Renal pelvis (tissue), 4 donors: ENCODE results near the gene PDE11A. TPM values are rescaled to one million over a fixed set of nuclear protein-coding genes. Genes with fewer than 3 reads are reported as not detected.
"Not testable (repeated sequence)": the region's sequence is repeated elsewhere in the genome, so short reads cannot be mapped to it uniquely, and the experiment has no call there.

Experiments used
- DNase-seq: peaks from one replicate; pipeline ENCODE4 v3.0.0-alpha.2; 2013
- polyA plus RNA-seq, 3 donors: library from polyadenylated mRNA; unstranded; fragments of 120-200 nt; gene quantifications; one replicate each; pipeline ENCODE4 v1.2.1, GENCODE V29; 2013; ENCODE audit not compliant: insufficient read length in 3 of 3

Gene PDE11A
- polyA plus RNA-seq, 3 donors, result 6.9 to 8.8 (median 8.3) TPM

GRCh38 chr2:177822941-177823340 is 249.6 kb downstream of the PDE11A start:
- no peak for DNase-seq

DNA sequence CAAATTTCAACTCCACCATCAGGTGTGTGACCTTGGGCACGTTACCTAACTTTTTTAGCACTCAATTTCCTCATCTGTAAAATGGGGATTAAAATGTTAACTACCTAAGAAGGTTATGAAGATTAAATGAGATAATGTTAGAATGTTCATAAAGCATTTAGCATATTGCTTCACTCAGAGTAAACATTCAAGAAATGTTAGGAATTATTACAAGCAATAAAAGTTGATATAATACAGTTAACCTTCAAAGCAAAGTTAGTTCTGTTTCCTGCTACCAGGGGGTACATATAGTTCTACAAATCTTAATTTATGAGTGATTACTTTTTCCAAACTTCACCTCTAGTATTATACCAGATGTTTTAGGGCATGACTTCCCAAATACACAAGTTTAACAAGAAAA is 254.2 kb downstream of the PDE11A start:
- no peak for DNase-seq

DNA sequence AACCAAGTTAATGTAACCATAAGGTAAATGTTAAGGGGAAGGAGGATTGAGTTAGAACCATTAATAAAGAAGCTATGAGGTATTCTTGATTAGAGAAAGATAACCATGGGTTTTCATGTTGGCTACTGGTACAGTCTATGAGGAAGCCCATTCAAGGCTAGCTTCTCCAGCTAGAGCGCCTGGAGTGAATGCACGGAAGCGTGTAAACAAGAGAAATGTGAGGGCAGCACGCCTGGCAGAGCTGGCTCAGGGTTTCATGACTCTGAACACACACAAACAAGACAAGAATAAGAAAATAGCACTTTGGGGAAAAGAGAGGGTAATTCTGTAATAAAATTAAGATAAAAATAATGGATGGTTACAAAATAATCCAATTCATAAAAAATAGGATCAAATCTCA is 255.3 kb downstream of the PDE11A start:
- no peak for DNase-seq

DNA sequence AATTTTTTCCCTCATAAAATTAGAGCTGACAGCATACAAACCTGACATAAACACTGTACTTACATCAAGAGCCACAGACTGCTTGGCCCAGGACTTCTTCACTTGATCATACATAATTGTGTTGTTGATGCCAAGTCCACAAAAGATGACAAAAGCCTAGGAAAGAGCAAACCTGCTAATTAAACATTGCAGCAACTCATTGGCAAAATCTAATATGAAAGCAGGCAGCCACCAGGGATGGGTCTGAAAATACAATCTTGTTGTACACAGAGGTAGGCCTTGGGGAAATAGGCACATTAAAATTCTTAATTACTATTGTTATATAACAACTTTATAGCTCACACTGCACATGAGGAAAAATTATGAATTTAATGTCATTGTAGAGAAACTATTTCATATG is 255.8 kb downstream of the PDE11A start:
- DNase-seq, result no peak

DNA sequence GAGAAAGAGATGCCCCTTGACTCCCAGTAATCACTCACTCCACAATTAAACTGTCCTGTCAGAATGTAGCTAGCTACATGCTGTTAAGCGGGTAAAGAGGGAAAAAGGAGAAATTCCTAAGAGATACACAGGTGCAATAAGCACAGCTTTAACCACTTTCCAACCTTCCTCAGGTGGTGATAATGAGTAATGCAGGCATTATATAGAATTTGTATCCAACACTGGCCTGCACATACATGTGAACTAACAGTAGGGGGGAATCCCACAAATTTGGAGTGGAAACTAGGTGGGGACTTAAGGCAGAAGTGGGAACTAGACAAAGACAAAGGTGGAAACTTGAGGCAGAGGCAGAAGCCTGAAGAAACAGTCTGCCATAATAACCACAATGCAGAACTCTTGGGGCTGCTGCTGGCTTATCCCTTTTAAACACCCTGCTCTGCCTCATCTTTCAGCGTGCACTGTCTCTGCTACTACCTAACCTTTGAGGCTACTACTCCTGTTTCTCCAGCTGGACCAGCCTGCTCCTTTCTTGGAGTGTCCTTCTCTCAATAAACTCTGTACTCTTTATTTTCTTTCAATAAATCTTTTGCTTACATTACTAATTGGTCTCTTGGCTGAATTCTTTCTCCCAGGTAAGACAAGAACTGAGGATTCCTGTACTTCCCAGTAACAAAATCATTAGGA is 259.7 kb downstream of the PDE11A start:
- DNase-seq, result no peak

DNA sequence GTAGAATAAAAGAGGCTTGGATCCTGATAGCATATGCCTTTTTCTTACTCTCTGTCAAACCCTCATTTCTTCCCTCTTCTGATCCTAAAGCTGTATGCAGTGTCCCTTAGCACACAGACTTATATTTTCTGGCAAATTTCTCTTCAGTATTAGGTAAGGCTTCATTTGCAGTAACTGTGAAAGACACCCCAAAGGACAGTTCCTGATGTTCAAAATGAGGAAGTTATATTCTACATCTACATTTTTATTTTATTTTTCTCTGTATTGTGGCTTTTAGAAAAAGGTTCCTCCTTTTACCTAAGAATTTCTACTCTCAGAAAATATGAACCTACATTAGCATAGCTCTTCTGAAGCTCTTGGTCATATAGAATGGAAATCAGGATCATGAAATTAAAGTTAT is 261.7 kb downstream of the PDE11A start:
- no peak for DNase-seq

- DNase-seq, result no peak
Measured at GRCh38 chr2:177808984-177809809, 263.4 kb downstream of the PDE11A start.

DNA sequence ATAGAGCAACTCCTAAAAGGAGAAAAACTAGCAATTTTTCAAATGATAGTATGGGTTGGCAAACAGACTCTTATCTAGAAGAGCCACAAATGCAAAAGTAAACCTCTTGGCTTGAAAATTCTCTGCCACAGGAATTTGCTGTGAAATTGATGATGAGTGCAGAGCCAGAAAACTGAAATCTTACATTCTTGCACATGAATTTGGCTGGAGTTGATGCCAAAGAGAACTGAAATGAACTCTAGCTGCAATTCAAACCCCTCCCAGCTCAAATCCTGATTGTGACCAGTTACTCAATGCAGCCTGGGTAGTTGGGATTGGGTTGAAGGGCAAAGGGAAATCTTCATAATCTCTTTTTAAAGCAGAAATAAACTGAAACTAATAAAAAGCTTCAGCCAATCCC is 266.6 kb downstream of the PDE11A start:
- DNase-seq, result no peak

- peak; percentile 22 for DNase-seq
Measured at GRCh38 chr2:177799531-177799930, 273.0 kb downstream of the PDE11A start.

DNA sequence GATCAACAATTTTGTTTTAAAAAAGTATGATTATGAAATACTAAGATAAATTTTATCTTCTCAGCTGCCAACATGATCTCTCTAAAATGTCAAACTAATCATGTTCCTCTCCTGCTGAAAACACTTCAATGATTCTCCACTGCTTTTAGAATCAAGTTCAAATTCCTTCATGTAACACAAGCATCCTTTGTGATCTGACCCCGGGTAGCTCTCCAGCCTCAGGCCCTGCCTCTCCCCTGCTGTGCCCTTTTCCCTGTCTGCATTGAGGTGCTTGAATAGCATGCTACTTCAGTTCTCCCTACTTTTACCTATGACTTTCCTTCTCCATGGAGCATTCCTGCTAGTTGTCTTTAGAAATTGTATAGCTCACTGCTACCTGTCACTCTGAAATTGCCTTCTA is 274.8 kb downstream of the PDE11A start:
- no peak for DNase-seq

DNA sequence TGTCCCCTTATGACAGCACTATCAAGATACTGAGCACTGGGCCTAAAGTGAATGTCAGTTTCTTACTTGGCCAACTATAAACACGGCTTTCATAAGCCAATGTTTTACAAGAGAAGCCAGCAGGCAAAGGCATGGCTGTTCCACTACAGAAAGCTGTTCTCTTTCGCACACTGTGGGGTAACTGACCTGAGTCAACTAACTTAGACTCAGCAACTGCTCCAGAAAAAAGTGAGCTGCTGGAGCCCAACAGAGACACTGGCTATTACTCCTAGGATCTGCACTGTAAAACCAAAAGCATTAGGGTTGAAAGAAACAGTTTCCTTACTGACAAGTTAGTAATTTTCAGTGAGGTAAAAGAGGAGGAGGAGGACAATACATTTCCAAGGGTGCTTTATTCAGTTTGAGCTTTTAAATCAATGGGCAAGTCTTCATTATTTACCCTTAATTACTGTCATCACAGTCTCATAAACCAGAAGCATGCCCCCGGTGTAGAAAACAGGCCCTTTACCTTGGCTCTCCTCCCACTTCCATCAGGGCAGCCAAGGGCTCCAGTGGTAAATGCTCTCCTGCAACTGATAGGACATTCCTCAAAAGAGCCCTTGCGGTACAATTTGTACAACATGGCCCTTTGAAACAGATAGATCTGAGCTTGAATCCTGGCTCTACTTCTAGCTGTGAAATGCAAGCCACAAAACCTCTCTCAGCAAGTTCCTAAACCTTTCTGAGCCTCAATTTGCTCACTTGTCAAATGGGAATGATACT is 275.7 kb downstream of the PDE11A start:
- no peak for DNase-seq

GRCh38 chr2:177796011-177796410 is 276.6 kb downstream of the PDE11A start:
- no peak for DNase-seq

DNA sequence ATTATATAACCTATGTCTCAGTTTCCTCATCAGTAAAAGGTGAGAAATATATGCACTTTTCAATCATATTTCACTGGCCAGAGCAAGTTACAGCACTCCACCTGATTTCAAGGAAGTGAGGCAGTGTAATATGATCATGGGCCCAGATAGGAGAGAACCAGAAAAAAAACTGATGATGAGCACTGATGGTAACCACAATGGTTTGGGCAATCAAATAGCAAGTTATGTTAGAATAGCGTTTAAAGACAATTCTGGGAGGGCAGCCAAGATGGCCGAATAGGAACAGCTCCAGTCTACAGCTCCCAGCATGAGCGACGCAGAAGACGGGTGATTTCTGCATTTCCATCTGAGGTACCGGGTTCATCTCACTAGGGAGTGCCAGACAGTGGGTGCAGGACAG is 287.4 kb downstream of the PDE11A start:
- DNase-seq, result not testable (repeated sequence)

DNA sequence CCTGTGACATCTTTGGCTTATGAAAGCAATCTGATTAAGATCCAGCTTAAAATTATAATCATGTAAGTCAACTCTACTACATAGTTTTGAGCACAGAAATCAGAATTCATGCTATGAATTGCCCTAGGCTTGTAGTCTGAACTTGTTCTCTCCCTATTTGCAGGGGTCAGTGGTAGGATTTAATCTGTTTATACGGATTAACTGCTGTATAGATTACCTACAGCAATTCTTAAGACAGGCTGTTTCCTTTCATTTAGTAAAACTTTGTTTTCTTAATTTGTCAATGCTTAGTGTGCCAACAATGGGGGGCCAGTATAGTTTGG is 287.9 kb downstream of the PDE11A start:
- no peak for DNase-seq

GRCh38 chr2:177783835-177784744 is 288.5 kb downstream of the PDE11A start:
- no peak for DNase-seq

- DNase-seq, result no peak
Measured at GRCh38 chr2:177783091-177783490, 289.5 kb downstream of the PDE11A start.

GRCh38 chr2:177782613-177783012 is 290.0 kb downstream of the PDE11A start:
- no peak for DNase-seq

- no peak for DNase-seq
Measured at GRCh38 chr2:177778472-177778871, 294.1 kb downstream of the PDE11A start.

- DNase-seq, result no peak
Measured at GRCh38 chr2:177772529-177772928, 300.0 kb downstream of the PDE11A start.

GRCh38 chr2:177771191-177771590 is 301.4 kb downstream of the PDE11A start:
- no peak for DNase-seq

DNA sequence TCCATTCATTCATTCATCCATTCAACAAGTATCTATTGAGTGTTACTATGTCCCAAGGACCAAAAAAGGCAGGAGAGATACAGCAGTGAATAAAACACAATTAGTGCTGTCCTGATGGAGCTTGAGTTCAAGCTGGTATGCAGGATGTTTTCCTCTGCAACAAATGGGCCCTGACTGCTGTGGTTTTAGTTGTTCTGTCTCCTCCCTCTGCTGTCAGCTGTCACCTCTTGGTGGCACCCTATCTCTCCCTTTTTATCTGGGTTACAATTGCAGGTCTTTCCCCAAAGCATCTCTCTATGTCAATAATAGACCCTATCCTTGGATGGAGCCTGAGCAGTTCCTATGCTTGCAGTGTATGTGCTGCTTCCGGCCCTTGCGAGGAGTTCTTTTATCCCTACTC is 304.8 kb downstream of the PDE11A start:
- no peak for DNase-seq

GRCh38 chr2:177765698-177766097 is 306.9 kb downstream of the PDE11A start:
- no peak for DNase-seq
